HG02973 (cell line): ENCODE results near the gene SMIM44.
A peak's percentile ranks its signal among the peaks of the same experiment; 100 is the strongest.
"Not testable (repeated sequence)": the region's sequence is repeated elsewhere in the genome, so short reads cannot be mapped to it uniquely, and the experiment has no call there.

ENCODE experiments used
- ATAC-seq: cut with Tn5 transposase; IDR thresholded peaks from one replicate; pipeline ENCODE4 v1.9.1; 2021; ENCODE audit warnings: moderate library complexity; ENCODE audit not compliant: unreplicated experiment

The SMIM44 gene

GRCh38 chr19:3518255-3518654 lies 35.0 kb upstream of the SMIM44 start:
- no peak for ATAC-seq

- no peak for ATAC-seq
Measured at GRCh38 chr19:3517638-3518037, 34.4 kb upstream of the SMIM44 start.

- no peak for ATAC-seq
Measured at GRCh38 chr19:3516675-3517207, 33.5 kb upstream of the SMIM44 start.

DNA sequence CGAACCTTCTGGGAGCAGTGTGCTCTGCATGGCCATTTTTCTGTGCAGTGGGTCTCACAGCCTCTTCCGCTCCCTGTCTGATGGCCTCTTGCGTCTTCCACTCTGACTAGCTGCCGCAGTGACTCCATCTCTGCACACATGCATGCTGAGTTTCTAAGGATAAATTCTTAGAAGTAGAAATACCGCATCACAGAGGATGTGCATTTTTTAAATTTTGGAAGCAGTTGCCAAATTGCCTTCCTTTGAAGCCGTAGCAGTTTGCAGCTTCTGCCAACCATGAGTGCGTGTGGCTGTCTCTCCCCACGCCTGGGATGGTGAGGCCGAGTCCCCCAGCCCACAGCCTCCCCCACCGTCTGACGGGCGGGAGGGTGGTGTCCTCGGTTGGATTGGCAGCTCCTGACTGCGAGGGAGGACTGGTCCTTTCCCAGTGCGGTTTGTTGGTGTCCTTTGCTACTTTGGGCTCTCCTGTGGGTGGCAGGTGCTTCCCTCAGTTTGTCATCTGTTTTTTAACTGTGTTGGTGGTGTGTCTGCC lies 32.7 kb upstream of the SMIM44 start:
- ATAC-seq: no peak

- ATAC-seq: no peak
Measured at GRCh38 chr19:3514930-3515329, 31.7 kb upstream of the SMIM44 start.

DNA sequence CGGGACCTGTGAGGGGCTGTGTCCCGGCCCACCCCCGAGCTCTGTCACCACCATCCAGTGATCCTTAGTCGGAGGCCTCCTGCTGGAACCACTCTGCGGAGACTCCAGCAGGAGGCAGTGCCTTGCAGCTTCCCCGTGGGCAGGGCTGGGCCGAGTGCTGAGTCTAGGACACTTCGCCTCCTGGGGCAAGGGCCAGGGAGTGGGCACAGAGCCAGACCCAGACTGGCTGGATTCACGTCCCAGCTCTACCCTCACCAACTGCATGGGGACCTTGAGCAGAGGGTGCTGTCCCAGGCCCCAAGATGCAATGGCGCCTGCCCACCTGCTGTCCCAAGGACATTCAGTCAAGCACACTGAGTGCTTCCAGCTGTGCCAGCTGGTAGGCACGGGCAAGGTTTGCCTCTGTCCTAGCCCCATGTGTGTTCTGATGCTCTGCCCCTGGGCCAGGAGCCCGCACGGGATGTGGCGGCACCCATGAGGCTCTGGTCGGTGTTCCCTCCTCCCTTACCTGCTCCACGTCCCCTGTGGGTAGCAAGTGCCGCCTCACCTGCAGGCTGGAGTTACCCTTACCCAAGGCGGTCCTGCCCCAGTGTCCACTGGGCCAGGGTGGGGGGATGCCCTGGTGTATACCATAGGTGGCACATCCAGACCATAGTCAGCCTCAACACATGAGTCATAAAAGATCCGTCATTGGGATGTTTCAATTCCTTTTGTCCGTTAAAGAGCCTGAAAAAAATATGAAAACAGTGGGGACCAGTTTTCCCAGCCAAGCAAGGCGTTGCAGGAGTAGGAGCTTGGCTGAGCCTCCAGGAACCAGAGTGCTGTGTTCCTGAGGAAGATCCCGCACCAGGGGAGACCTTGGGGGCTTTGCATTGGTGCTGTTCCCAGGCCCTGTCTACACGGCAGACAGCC lies 30.2 kb upstream of the SMIM44 start:
- no peak for ATAC-seq

GRCh38 chr19:3512562-3513228 lies 29.5 kb upstream of the SMIM44 start:
- ATAC-seq: no peak

GRCh38 chr19:3511506-3512251 lies 28.4 kb upstream of the SMIM44 start:
- ATAC-seq: no peak

GRCh38 chr19:3510727-3511126 lies 27.5 kb upstream of the SMIM44 start:
- no peak for ATAC-seq

DNA sequence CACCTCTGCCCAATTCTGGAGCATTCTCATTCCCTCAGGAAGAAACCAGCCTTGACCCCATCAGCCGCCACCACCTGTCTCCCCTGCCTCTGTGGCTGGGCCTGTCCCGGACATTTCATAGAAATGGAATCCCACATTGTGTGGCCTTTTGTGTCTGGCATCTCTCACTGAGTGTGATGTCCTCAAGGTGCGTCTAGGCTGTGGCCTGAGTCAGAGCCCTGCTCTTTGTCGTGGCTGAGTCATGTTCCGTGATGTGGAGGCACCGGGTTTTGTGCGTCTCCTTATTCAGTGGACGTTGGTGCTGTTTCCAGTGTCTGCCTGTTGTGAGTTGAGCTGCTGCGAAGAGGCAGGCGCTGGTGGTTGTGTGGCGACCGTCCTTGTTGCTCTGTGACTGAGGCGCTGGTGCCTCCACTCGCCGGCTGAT lies 26.3 kb upstream of the SMIM44 start:
- ATAC-seq: no peak

- ATAC-seq: no peak
Measured at GRCh38 chr19:3508771-3509535, 25.7 kb upstream of the SMIM44 start.

GRCh38 chr19:3508121-3508661 lies 24.9 kb upstream of the SMIM44 start:
- not testable (repeated sequence) for ATAC-seq

- ATAC-seq: no peak
Measured at GRCh38 chr19:3507371-3508120, 24.3 kb upstream of the SMIM44 start.

GRCh38 chr19:3506384-3507340 lies 23.4 kb upstream of the SMIM44 start:
- ATAC-seq: no peak

GRCh38 chr19:3505598-3506383 lies 22.6 kb upstream of the SMIM44 start, which contains the start of gene FZR1:
TSS of gene FZR1 (plus strand) at chr19:3506311. CDS start at chr19:3522990, 16,679 bp downstream.
- ATAC-seq: peak; percentile 80

GRCh38 chr19:3504735-3505134 lies 21.5 kb upstream of the SMIM44 start:
- ATAC-seq: no peak

- ATAC-seq: no peak
Measured at GRCh38 chr19:3503036-3503572, 19.9 kb upstream of the SMIM44 start.
